Measurements from ENCODE around the gene ZNF414. TPM values are rescaled to one million over a fixed set of nuclear protein-coding genes. Genes with fewer than 3 reads are reported as not detected.

The ZNF414 gene
- polyA plus RNA-seq, 1 donor from 2014 or later: 22.2 TPM

DNA sequence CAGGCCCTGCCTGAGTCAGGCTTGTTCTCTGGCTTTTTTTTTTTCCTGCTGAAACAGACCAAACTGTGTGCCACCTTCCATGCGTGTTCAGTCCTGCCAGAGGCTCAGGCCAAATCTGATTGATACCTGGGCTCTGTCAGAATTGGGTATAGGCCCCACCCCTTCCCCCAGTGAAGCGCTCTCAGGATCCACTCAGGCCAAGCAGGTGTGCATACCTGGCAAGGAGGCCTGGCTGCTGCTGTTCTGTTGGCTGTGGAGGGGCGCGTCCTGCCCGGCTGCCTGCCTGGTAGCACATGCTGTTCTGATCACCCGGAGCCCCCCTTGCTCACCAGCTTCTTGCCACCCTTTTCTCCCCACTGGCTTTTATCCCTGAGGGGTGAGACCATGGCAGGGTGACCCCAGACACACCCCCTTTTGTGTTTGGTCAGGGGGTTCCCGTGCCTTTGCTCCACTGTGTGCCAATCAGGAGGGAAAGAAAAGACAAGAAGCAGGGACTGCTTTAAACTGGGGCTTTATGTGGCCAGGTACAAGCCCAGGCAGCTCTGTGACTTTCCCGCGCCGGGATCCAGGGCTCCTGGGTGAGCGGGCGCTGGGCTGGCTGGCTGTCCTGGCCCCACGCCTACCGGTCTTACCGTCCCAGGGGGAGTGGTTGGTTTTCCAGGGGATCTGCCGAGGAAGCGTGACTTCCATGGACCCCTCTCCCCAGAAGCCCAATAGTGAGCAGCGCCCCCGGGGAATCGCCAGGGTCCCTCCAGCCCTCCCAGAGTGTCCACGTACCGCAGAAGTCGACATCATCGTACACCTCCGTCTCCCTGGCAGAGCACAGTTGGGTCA is 24.2 kb downstream of the ZNF414 start:
- Mint-ChIP-seq H3K9me3 (no peaks in the 10 kb centered on the region), H3K27ac (no peak overlapping the region), H3K36me3 (peaks cover 3% of the 10 kb centered on the region), H3K4me1 (peaks cover 13 to 17% (median 14%) of the 10 kb centered on the region in 3 donors), H3K4me3 (no peak overlapping the region), H3K27me3 (no peaks in the 10 kb centered on the region)

GRCh38 chr19:8488365-8488764 is 25.6 kb downstream of the ZNF414 start:
- peaks cover 3% of the 10 kb centered on the region for H3K36me3 Mint-ChIP-seq
- H3K27me3 Mint-ChIP-seq: no peaks in the 10 kb centered on the region
- no peak overlapping the region for H3K4me3 Mint-ChIP-seq
- no peaks in the 10 kb centered on the region for H3K9me3 Mint-ChIP-seq
- peaks cover 13 to 16% (median 14%) of the 10 kb centered on the region in 3 donors for H3K4me1 Mint-ChIP-seq
- H3K27ac Mint-ChIP-seq: peak overlapping the region; percentile 36 to 95 (median 76)

DNA sequence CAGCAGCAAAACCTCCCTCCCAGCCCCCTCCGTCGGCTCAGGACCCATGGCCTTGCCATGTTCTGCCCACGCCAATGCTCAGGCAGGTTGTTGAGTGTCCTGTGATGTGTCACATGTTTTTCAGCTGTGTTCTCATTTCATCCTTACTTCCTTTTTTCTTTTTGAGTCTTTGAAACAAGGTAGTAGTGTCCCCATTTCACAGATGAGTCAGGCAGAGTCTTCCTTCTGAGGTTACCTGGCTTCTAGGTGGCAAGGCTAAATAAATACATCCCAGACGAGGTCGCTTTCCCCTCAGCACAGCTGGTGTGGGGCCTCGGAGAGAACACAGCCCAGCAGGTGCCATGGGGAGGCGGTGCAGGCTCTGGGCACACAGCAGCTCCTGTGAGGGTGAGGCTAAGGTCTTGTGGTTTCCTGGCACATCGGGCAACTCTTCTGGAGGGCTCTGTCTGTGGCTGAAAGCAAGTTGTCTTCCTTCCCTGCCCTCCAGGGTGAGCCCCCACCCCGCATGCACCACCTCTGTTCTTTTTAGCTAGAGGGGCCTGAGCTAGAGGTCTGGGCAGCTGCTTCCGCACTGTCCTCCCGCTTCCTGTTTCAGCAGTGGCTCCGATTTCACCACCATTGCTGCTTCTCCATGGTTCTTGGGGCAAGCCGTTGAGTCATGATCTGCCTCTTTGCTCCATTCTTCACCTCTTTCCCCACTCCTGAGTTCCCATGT is 26.7 kb downstream of the ZNF414 start:
- H3K27ac Mint-ChIP-seq: peak overlapping the region; percentile 83 to 95 (median 91)
- peaks cover 11 to 19% (median 16%) of the 10 kb centered on the region in 3 donors for H3K4me1 Mint-ChIP-seq
- no peaks in the 10 kb centered on the region for H3K27me3 Mint-ChIP-seq
- no peaks in the 10 kb centered on the region for H3K9me3 Mint-ChIP-seq
- H3K36me3 Mint-ChIP-seq: peaks cover 3% of the 10 kb centered on the region
- peak overlapping the region; percentile 41 to 87 (median 51) for H3K4me3 Mint-ChIP-seq

- Mint-ChIP-seq H3K9me3 (no peaks in the 10 kb centered on the region), H3K4me1 (peaks cover 11 to 19% (median 16%) of the 10 kb centered on the region in 3 donors), H3K4me3 (peak overlapping the region in 2 of 4 donors; percentile 49 to 87), H3K36me3 (peaks cover 3% of the 10 kb centered on the region), H3K27me3 (no peaks in the 10 kb centered on the region), H3K27ac (peak overlapping the region; percentile 83 to 95 (median 91))
Measured at GRCh38 chr19:8486661-8487136, 27.3 kb downstream of the ZNF414 start.

DNA sequence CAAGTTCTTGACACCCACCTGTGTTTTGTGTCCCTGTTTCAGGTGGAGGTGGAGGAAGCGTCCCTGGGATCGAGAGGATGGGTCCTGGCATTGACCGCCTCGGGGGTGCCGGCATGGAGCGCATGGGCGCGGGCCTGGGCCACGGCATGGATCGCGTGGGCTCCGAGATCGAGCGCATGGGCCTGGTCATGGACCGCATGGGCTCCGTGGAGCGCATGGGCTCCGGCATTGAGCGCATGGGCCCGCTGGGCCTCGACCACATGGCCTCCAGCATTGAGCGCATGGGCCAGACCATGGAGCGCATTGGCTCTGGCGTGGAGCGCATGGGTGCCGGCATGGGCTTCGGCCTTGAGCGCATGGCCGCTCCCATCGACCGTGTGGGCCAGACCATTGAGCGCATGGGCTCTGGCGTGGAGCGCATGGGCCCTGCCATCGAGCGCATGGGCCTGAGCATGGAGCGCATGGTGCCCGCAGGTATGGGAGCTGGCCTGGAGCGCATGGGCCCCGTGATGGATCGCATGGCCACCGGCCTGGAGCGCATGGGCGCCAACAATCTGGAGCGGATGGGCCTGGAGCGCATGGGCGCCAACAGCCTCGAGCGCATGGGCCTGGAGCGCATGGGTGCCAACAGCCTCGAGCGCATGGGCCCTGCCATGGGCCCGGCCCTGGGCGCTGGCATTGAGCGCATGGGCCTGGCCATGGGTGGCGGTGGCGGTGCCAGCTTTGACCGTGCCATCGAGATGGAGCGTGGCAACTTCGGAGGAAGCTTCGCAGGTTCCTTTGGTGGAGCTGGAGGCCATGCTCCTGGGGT is 28.2 kb downstream of the ZNF414 start:
- H3K36me3 Mint-ChIP-seq: peaks cover 3% of the 10 kb centered on the region

GRCh38 chr19:8484331-8484894 is 29.6 kb downstream of the ZNF414 start:
- peaks cover 3% of the 10 kb centered on the region for H3K36me3 Mint-ChIP-seq
- H3K27me3 Mint-ChIP-seq: no peaks in the 10 kb centered on the region
- no peaks in the 10 kb centered on the region for H3K9me3 Mint-ChIP-seq
- H3K27ac Mint-ChIP-seq: peak overlapping the region in 2 of 3 donors; percentile 23 to 57
- H3K4me3 Mint-ChIP-seq: no peak overlapping the region
- H3K4me1 Mint-ChIP-seq: peaks cover 11 to 25% (median 19%) of the 10 kb centered on the region in 3 donors

More for the DNA sequence above, 28.2 kb downstream of the ZNF414 start:
- no peaks in the 10 kb centered on the region for H3K27me3 Mint-ChIP-seq
- H3K4me1 Mint-ChIP-seq: peaks cover 11 to 24% (median 19%) of the 10 kb centered on the region in 3 donors
- peak overlapping the region in 1 of 3 donors; percentile 83 for H3K27ac Mint-ChIP-seq
- H3K4me3 Mint-ChIP-seq: no peak overlapping the region
- H3K9me3 Mint-ChIP-seq: no peaks in the 10 kb centered on the region

GRCh38 chr19:8483165-8483564 is 30.8 kb downstream of the ZNF414 start:
- Mint-ChIP-seq H3K36me3 (peaks cover 2% of the 10 kb centered on the region), H3K4me1 (peaks cover 11 to 27% (median 20%) of the 10 kb centered on the region in 3 donors), H3K27ac (peak overlapping the region in 2 of 3 donors; percentile 16 to 67), H3K27me3 (no peaks in the 10 kb centered on the region), H3K9me3 (no peaks in the 10 kb centered on the region), H3K4me3 (peak overlapping the region in 1 of 4 donors; percentile 55)

- Mint-ChIP-seq H3K27me3 (no peaks in the 10 kb centered on the region), H3K4me3 (peak overlapping the region in 1 of 4 donors; percentile 55), H3K27ac (peak overlapping the region in 2 of 3 donors; percentile 16 to 67), H3K9me3 (no peaks in the 10 kb centered on the region), H3K4me1 (peaks cover 10 to 27% (median 20%) of the 10 kb centered on the region in 3 donors), H3K36me3 (peaks cover 2% of the 10 kb centered on the region)
Measured at GRCh38 chr19:8482696-8483095, 31.3 kb downstream of the ZNF414 start.

- Mint-ChIP-seq H3K4me3 (peak overlapping the region in 1 of 4 donors; percentile 47), H3K27ac (peak overlapping the region in 1 of 3 donors; percentile 23)
Measured at GRCh38 chr19:8481616-8482015, 32.4 kb downstream of the ZNF414 start.

GRCh38 chr19:8481201-8481600 is 32.8 kb downstream of the ZNF414 start:
- Mint-ChIP-seq H3K27me3 (no peaks in the 10 kb centered on the region), H3K4me1 (peaks cover 3 to 17% (median 10%) of the 10 kb centered on the region in 3 donors), H3K27ac (peak overlapping the region in 2 of 3 donors; percentile 26 to 73), H3K9me3 (no peaks in the 10 kb centered on the region), H3K4me3 (peak overlapping the region in 1 of 4 donors; percentile 47), H3K36me3 (peaks cover 2% of the 10 kb centered on the region)

More at GRCh38 chr19:8481616-8482015, 32.4 kb downstream of the ZNF414 start:
- H3K27me3 Mint-ChIP-seq: no peaks in the 10 kb centered on the region
- H3K36me3 Mint-ChIP-seq: peaks cover 2% of the 10 kb centered on the region
- H3K9me3 Mint-ChIP-seq: no peaks in the 10 kb centered on the region
- H3K4me1 Mint-ChIP-seq: peaks cover 6 to 19% (median 10%) of the 10 kb centered on the region in 3 donors

DNA sequence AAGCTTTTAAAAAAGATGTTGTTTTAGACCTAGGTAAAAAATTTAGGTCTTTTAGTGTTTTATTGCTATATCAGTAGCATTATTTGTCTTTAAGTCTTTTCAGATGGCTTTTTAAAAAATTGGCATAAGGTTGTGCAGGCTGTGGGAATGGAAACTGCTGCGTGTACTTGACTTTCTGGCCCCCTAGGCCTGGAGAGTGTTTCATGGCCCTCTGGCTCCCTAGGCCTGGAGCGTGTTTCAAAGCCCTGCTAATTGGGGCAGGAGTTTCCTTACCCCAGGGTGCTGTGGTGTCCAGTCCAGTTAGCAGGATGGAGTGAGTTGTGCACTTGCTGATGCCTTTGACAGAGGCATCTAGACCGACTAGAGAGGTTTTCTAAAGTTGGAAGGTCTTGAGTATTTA is 35.4 kb downstream of the ZNF414 start:
- H3K36me3 Mint-ChIP-seq: no peaks in the 10 kb centered on the region
- H3K27me3 Mint-ChIP-seq: no peaks in the 10 kb centered on the region
- H3K4me1 Mint-ChIP-seq: peaks cover 18 to 33% (median 25%) of the 10 kb centered on the region in 3 donors
- no peaks in the 10 kb centered on the region for H3K9me3 Mint-ChIP-seq
- peak overlapping the region in 1 of 4 donors; percentile 4 for H3K4me3 Mint-ChIP-seq
- peak overlapping the region in 1 of 3 donors; percentile 68 for H3K27ac Mint-ChIP-seq

GRCh38 chr19:8477889-8478288 is 36.1 kb downstream of the ZNF414 start:
- H3K4me3 Mint-ChIP-seq: no peak overlapping the region
- H3K36me3 Mint-ChIP-seq: no peaks in the 10 kb centered on the region
- peaks cover 21 to 37% (median 26%) of the 10 kb centered on the region in 3 donors for H3K4me1 Mint-ChIP-seq

DNA sequence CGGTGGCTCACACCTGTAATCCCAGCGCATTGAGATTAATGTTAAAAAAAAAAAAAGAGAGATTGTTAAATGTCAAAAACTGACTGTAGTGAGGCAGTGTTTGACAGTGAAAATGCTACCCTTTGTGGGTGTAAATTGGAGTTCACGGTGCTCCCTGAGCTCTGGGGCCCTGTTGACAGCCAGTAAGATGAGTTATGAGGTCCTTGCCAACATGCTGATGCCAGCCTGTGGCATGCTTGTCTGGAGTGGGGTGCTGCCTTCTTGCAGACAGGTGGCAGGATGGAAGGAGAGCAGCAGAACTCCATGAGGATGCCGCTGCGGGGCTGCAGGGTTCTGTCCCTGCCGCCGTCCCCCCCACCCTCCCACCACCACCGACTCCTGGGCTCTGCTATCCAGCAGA is 37.4 kb downstream of the ZNF414 start:
- H3K4me3 Mint-ChIP-seq: peak overlapping the region in 1 of 4 donors; percentile 71
- H3K4me1 Mint-ChIP-seq: peaks cover 23 to 41% (median 24%) of the 10 kb centered on the region in 3 donors
- H3K36me3 Mint-ChIP-seq: no peaks in the 10 kb centered on the region

More at GRCh38 chr19:8477889-8478288, 36.1 kb downstream of the ZNF414 start:
- peak overlapping the region in 1 of 3 donors; percentile 86 for H3K27ac Mint-ChIP-seq
- H3K9me3 Mint-ChIP-seq: no peaks in the 10 kb centered on the region
- no peaks in the 10 kb centered on the region for H3K27me3 Mint-ChIP-seq

DNA sequence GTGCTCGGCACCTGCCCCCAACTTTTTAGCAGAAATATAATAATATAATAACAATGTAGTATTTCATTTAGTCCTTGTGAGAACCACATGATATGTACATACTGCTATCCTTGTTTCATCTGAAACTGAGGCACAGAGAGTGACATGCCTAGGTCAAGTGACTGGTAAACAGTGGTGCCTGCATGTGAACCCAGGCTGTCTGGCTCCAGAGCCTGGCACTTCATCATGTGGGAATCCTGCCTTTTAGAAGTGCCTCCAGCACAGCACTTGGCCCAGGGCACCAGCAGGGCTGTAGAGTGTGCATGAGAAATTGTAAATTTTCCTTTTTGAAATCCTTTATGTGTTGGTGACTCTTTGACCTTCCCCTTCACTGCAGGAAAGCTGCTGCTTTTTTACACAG is 39.0 kb downstream of the ZNF414 start:
- Mint-ChIP-seq H3K36me3 (no peaks in the 10 kb centered on the region), H3K4me3 (no peak overlapping the region), H3K4me1 (peaks cover 23 to 35% (median 24%) of the 10 kb centered on the region in 3 donors), H3K27me3 (no peaks in the 10 kb centered on the region), H3K27ac (peak overlapping the region; percentile 39 to 88 (median 78)), H3K9me3 (no peaks in the 10 kb centered on the region)

More for the DNA sequence above, 37.4 kb downstream of the ZNF414 start:
- Mint-ChIP-seq H3K27me3 (no peaks in the 10 kb centered on the region), H3K27ac (peak overlapping the region in 1 of 3 donors; percentile 88), H3K9me3 (no peaks in the 10 kb centered on the region)

Data from IgD-negative memory B cell (primary cell).